Testis (tissue), 3 donors: ENCODE results near the gene ATP2A3. TPM values are rescaled to one million over a fixed set of nuclear protein-coding genes. Genes with fewer than 3 reads are reported as not detected.

ENCODE experiments used
- DNase-seq: peaks from one replicate; pipeline ENCODE4 v3.0.0-alpha.2; 2019
- H3K27ac ChIP-seq, 2 donors: fragments of 200-600 bp; sonication (generic); one replicate each; pipeline ENCODE4 v1.5.1; 2019
- H3K27me3 ChIP-seq: fragments of 200-600 bp; sonication (generic); one replicate; pipeline ENCODE4 v1.5.1; 2019
- H3K36me3 ChIP-seq: fragments of 200-600 bp; sonication (generic); one replicate; pipeline ENCODE4 v1.5.1; 2017; ENCODE audit warnings: low read depth; ENCODE audit errors: missing control alignments
- H3K4me1 ChIP-seq: fragments of 200-600 bp; sonication (generic); one replicate; pipeline ENCODE4 v1.5.1; 2019
- H3K4me3 ChIP-seq, 2 donors: fragments of 200-600 bp; sonication (generic); one replicate each; pipeline ENCODE4 v1.5.1; 2017 to 2019
- H3K9me3 ChIP-seq: fragments of 200-600 bp; sonication (generic); one replicate; pipeline ENCODE4 v1.5.1; 2017
- CTCF ChIP-seq, 3 experiments: fragments of 450-650 bp in 2 of 3; fragments of 200-600 bp in 1 of 3; sonication (generic) in 1 of 3; IDR thresholded peaks; one replicate each; pipeline ENCODE4 v1.5.1; 2016 to 2019; ENCODE audit warnings: antibody characterized with exemption in 3 of 3, mild to moderate bottlenecking in 2 of 3, moderate library complexity in 1 of 3
- POLR2A ChIP-seq: fragments of 450-650 bp; IDR thresholded peaks from one replicate; pipeline ENCODE4 v1.6.1; 2017; ENCODE audit warnings: antibody characterized with exemption, mild to moderate bottlenecking, moderate library complexity
- WGBS, 2 donors: methylation state at CpG; one replicate each; pipeline ENCODE4 v1.1.5; 2018; 5-methylcytosine and 5-hydroxymethylcytosine counted together
- intact Hi-C: fragments of 100-400 bp; cut with DNase I; formaldehyde crosslinking; loops from one replicate; pipeline ENCODE4 v1.15.1; 2023; ENCODE audit warnings: low total_unique reads
- polyA plus RNA-seq: library from polyadenylated mRNA; stranded (reverse); fragments of 350-450 nt; fragmentation: Illumina TruSeq; extraction: RNeasy Lipid Tissue Mini Kit (QIAGEN cat#74804); gene quantifications from one replicate; pipeline ENCODE4 v1.2.3, GENCODE V29; 2014; ENCODE audit warnings: low read depth, low replicate concordance; ENCODE audit not compliant: insufficient read depth
- total RNA-seq, 2 donors: library from RNA; depleted of rRNA; stranded (reverse); fragments of >200 nt; gene quantifications; one replicate each; pipeline ENCODE4 v1.2.3, GENCODE V29; 2016

ATP2A3 gene
- total and polyA plus RNA-seq, 3 donors from 2014 or later: 8.0 to 19.6 (median 8.2) TPM

GRCh38 chr17:4008082-4008435 is 43.8 kb upstream of the ATP2A3 start:
- intact Hi-C loops: loop anchor here (10.0 kb wide), 1 partner anchor 73 kb away; no protein-coding TSS in a partner anchor
- H3K36me3 ChIP-seq: no peaks in the 10 kb centered on the region
- DNase-seq: no peak
- no peak overlapping the region for H3K27ac ChIP-seq
- no peaks in the 10 kb centered on the region for H3K9me3 ChIP-seq
- TF ChIP-seq POLR2A (no peak), CTCF (IDR thresholded peaks at IDR 0.05) (no peak)
- H3K4me1 ChIP-seq: no peaks in the 10 kb centered on the region
- 77 to 80% methylated on average over 6 of the region's 6 CpGs for WGBS, 2 donors
- H3K27me3 ChIP-seq: no peaks in the 10 kb centered on the region
- H3K4me3 ChIP-seq: no peak overlapping the region

DNA sequence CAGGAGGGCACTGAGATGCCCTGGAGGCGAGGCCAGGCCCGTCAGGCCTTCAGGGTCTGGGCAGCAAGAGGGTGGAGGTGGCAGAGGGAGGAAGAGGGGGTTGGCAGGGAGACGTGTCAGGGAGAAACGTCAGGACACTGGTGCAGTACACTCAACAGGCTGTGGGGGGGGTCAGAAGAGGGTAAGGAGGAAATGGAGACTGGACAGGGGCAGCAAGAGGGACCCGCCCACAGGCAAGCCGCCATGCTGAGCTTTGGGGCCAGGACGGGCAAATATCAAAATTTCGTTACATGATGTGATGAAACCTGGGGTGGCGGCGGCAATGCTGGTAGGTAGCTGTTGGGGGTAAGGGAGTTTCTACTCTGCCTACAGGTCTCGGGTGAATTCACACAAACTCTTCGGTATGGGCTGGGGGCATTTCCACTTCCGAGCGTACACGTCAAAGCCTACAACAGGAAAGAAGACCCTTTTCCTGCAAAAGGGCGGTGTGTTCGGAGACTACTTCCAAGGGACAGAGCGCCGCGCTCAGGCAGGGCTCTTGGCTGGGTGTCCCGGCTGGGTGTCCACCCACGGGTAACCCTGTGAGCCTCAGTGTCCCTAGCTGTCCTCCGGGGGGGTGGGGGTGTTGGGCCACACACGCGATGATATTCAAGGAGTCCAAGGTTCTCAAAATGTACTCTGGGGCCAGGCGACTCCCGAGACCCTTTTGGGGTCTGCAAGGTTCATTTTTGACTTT is 43.3 kb upstream of the ATP2A3 start:
- Histone ChIP-seq H3K27me3 (no peaks in the 10 kb centered on the region), H3K27ac (no peak overlapping the region), H3K4me1 (no peaks in the 10 kb centered on the region), H3K9me3 (no peaks in the 10 kb centered on the region), H3K4me3 (no peak overlapping the region), H3K36me3 (no peaks in the 10 kb centered on the region)
- no peak for DNase-seq
- TF ChIP-seq CTCF (IDR thresholded peaks at IDR 0.05) (no peak), POLR2A (no peak)
- intact Hi-C loops: loop anchor here (10.0 kb wide), 1 partner anchor 73 kb away; no protein-coding TSS in a partner anchor
- WGBS, 2 donors: 90 to 94% methylated on average over 27 of the region's 27 CpGs

GRCh38 chr17:4006745-4007211 is 42.5 kb upstream of the ATP2A3 start:
- TF ChIP-seq POLR2A (no peak), CTCF (IDR thresholded peaks at IDR 0.05) (no peak)
- Histone ChIP-seq H3K9me3 (no peaks in the 10 kb centered on the region), H3K36me3 (no peaks in the 10 kb centered on the region), H3K27me3 (no peaks in the 10 kb centered on the region), H3K27ac (no peak overlapping the region), H3K4me1 (no peaks in the 10 kb centered on the region), H3K4me3 (no peak overlapping the region)
- intact Hi-C loops: loop anchor here (10.0 kb wide), 1 partner anchor 72 kb away; no protein-coding TSS in a partner anchor
- WGBS, 2 donors: 74 to 84% methylated on average over 8 of the region's 8 CpGs
- no peak for DNase-seq

- H3K4me1 ChIP-seq: no peaks in the 10 kb centered on the region
- TF ChIP-seq CTCF (IDR thresholded peaks at IDR 0.05) (no peak), POLR2A (no peak)
- WGBS, 2 donors: 86 to 90% methylated on average over 12 of the region's 12 CpGs
- no peaks in the 10 kb centered on the region for H3K36me3 ChIP-seq
- H3K27ac ChIP-seq: no peak overlapping the region
- intact Hi-C loops: loop anchor here (10.0 kb wide), 1 partner anchor 71 kb away; no protein-coding TSS in a partner anchor
- no peaks in the 10 kb centered on the region for H3K27me3 ChIP-seq
- H3K4me3 ChIP-seq: no peak overlapping the region
- no peak for DNase-seq
- H3K9me3 ChIP-seq: no peaks in the 10 kb centered on the region
Observed at GRCh38 chr17:4006165-4006589, 41.9 kb upstream of the ATP2A3 start.
